KMS-11 (cell line): ENCODE data around the gene TFAP2D.

Source experiments
- H2AFZ ChIP-seq: fragments of 200-600 bp; sonication (generic); 2 replicates; pipeline ENCODE4 v1.6.1; 2016; ENCODE audit warnings: antibody characterized with exemption, mixed run types, low read depth
- H3K27ac ChIP-seq: fragments of 200-600 bp; sonication (generic); 2 replicates; pipeline ENCODE4 v1.6.1; 2016; ENCODE audit warnings: mild to moderate bottlenecking, mixed run types
- H3K27me3 ChIP-seq: fragments of 200-600 bp; sonication (generic); 2 replicates; pipeline ENCODE4 v1.6.1; 2017; ENCODE audit warnings: mild to moderate bottlenecking, low read depth, mixed run types, moderate library complexity; ENCODE audit not compliant: insufficient read depth
- H3K36me3 ChIP-seq: fragments of 200-600 bp; sonication (generic); 2 replicates; pipeline ENCODE4 v1.6.1; 2017; ENCODE audit warnings: mild to moderate bottlenecking, mixed run types; ENCODE audit not compliant: insufficient read depth
- H3K4me1 ChIP-seq: fragments of 200-600 bp; sonication (generic); 2 replicates; pipeline ENCODE4 v1.6.1; 2016; ENCODE audit warnings: mild to moderate bottlenecking, low read depth, mixed run types; ENCODE audit not compliant: poor library complexity, severe bottlenecking
- H3K4me2 ChIP-seq: fragments of 200-600 bp; sonication (generic); 2 replicates; pipeline ENCODE4 v1.7.0; 2016; ENCODE audit warnings: mild to moderate bottlenecking, mixed run types
- H3K4me3 ChIP-seq: fragments of 200-600 bp; sonication (generic); IDR thresholded peaks from 2 replicates; pipeline ENCODE4 v1.6.1; 2017; ENCODE audit warnings: low read depth, low read length, mixed read lengths; ENCODE audit not compliant: insufficient read depth
- H3K79me2 ChIP-seq: fragments of 200-600 bp; sonication (generic); 2 replicates; pipeline ENCODE4 v1.6.1; 2016; ENCODE audit warnings: low read depth, mixed run types; ENCODE audit not compliant: insufficient read depth
- H3K9ac ChIP-seq: fragments of 200-600 bp; sonication (generic); 2 replicates; pipeline ENCODE4 v1.6.1; 2016; ENCODE audit warnings: mild to moderate bottlenecking, mixed run types
- H4K20me1 ChIP-seq: fragments of 200-600 bp; sonication (generic); 2 replicates; pipeline ENCODE4 v1.6.1; 2016; ENCODE audit warnings: mild to moderate bottlenecking, mixed run types; ENCODE audit not compliant: insufficient read depth
- CTCF ChIP-seq: fragments of 200-600 bp; sonication (generic); conservative IDR thresholded peaks from 2 replicates; pipeline ENCODE4 v1.6.1; 2017; ENCODE audit warnings: low read depth, mild to moderate bottlenecking, antibody characterized with exemption, low read length, moderate library complexity, mixed read lengths

The TFAP2D gene

GRCh38 chr6:50713226-50713625 is at the start of gene TFAP2D:
Gene TFAP2D, plus strand, starts transcription at chr6:50713526. Its CDS starts 530 bp downstream, at chr6:50714056.
- Histone ChIP-seq H3K4me3 (no peak within 1 kb of the TSS), H3K4me2 (no peak within 1 kb of the TSS), H3K9ac (no peak within 1 kb of the TSS), H3K79me2 (no peaks in the 10 kb centered on the region), H2AFZ (no peak within 1 kb of the TSS), H4K20me1 (no peaks in the 10 kb centered on the region), H3K27ac (no peak within 1 kb of the TSS), H3K4me1 (no peaks in the 10 kb centered on the region), H3K27me3 (no peaks in the 10 kb centered on the region), H3K36me3 (no peaks in the 10 kb centered on the region)
- TF ChIP-seq CTCF = no peak

- Histone ChIP-seq H3K27me3 (no peaks in the 10 kb centered on the region), H4K20me1 (no peaks in the 10 kb centered on the region), H3K27ac (no peak overlapping the region), H3K9ac (no peak overlapping the region), H2AFZ (no peak overlapping the region), H3K79me2 (no peaks in the 10 kb centered on the region), H3K4me3 (no peak overlapping the region), H3K36me3 (no peaks in the 10 kb centered on the region), H3K4me2 (no peak overlapping the region), H3K4me1 (no peaks in the 10 kb centered on the region)
- TF ChIP-seq CTCF = no peak
Observed at GRCh38 chr6:50663806-50664205, 49.5 kb upstream of the TFAP2D start.

- Histone ChIP-seq H3K79me2 (no peaks in the 10 kb centered on the region), H4K20me1 (no peaks in the 10 kb centered on the region), H3K4me2 (no peak overlapping the region), H3K27ac (no peak overlapping the region), H3K9ac (no peak overlapping the region), H3K4me1 (no peaks in the 10 kb centered on the region), H3K36me3 (no peaks in the 10 kb centered on the region), H3K4me3 (no peak overlapping the region), H3K27me3 (no peaks in the 10 kb centered on the region), H2AFZ (no peak overlapping the region)
- no peak for TF ChIP-seq CTCF
Observed at GRCh38 chr6:50666089-50666488, 47.2 kb upstream of the TFAP2D start.

- Histone ChIP-seq H3K4me3 (no peak overlapping the region), H4K20me1 (no peaks in the 10 kb centered on the region), H3K4me2 (no peak overlapping the region), H3K79me2 (no peaks in the 10 kb centered on the region), H3K36me3 (no peaks in the 10 kb centered on the region), H2AFZ (no peak overlapping the region), H3K27me3 (no peaks in the 10 kb centered on the region), H3K4me1 (no peaks in the 10 kb centered on the region), H3K9ac (no peak overlapping the region), H3K27ac (no peak overlapping the region)
- TF ChIP-seq CTCF = no peak
Observed at GRCh38 chr6:50681213-50681824, 32.0 kb upstream of the TFAP2D start.
